Upper lobe of right lung (tissue), 1 donor: ENCODE measurements around the gene FBF1. TPM values are rescaled to one million over a fixed set of nuclear protein-coding genes. Genes with fewer than 3 reads are reported as not detected.
A peak's percentile ranks its signal among the peaks of the same experiment; 100 is the strongest.
"Not testable (repeated sequence)": the region's sequence is repeated elsewhere in the genome, so short reads cannot be mapped to it uniquely, and the experiment has no call there.

Experiments
- ATAC-seq: fragments of 200-7000 bp; cut with Tn5 transposase; one replicate; pipeline ENCODE4 v1.9.1; 2020; ENCODE audit warnings: mild to moderate bottlenecking, moderate library complexity
- DNase-seq: peaks from one replicate; pipeline ENCODE4 v3.0.0-alpha.2; 2020
- H3K27ac ChIP-seq: fragments of 200-600 bp; one replicate; pipeline ENCODE4 v1.8.0; 2022
- H3K27me3 ChIP-seq: fragments of 200-600 bp; one replicate; pipeline ENCODE4 v1.8.0; 2022; ENCODE audit warnings: mild to moderate bottlenecking
- H3K36me3 ChIP-seq: fragments of 200-600 bp; one replicate; pipeline ENCODE4 v1.8.0; 2022
- H3K4me1 ChIP-seq: fragments of 200-600 bp; one replicate; pipeline ENCODE4 v1.8.0; 2022
- H3K4me3 ChIP-seq: fragments of 200-600 bp; one replicate; pipeline ENCODE4 v1.8.0; 2022; ENCODE audit warnings: mild to moderate bottlenecking
- H3K9me3 ChIP-seq: fragments of 200-600 bp; one replicate; pipeline ENCODE4 v1.8.0; 2022
- intact Hi-C: fragments of 100-400 bp; cut with DNase I; formaldehyde crosslinking; loops from one replicate; pipeline ENCODE4 v1.11.0; 2022
- total RNA-seq: library from RNA; stranded (reverse); fragmentation: NEBNext Ultra II Directional; extraction: Animal tissue kit (Norgen Biotek cat#: 25700); gene quantifications from one replicate; pipeline ENCODE4 v1.2.1, GENCODE V29; 2021
- TF ChIP-seq, protein P1 (sequence below): fragments of 200-600 bp; IDR thresholded peaks from one replicate; pipeline ENCODE4 v1.8.0; 2022; ENCODE audit warnings: antibody characterized with exemption
- donor health status: DM: no; HTN: yes; CAD: no; lungs with severe emphysema.

Gene FBF1
- total RNA-seq, 1 donor from 2014 or later: 11.3 TPM

DNA sequence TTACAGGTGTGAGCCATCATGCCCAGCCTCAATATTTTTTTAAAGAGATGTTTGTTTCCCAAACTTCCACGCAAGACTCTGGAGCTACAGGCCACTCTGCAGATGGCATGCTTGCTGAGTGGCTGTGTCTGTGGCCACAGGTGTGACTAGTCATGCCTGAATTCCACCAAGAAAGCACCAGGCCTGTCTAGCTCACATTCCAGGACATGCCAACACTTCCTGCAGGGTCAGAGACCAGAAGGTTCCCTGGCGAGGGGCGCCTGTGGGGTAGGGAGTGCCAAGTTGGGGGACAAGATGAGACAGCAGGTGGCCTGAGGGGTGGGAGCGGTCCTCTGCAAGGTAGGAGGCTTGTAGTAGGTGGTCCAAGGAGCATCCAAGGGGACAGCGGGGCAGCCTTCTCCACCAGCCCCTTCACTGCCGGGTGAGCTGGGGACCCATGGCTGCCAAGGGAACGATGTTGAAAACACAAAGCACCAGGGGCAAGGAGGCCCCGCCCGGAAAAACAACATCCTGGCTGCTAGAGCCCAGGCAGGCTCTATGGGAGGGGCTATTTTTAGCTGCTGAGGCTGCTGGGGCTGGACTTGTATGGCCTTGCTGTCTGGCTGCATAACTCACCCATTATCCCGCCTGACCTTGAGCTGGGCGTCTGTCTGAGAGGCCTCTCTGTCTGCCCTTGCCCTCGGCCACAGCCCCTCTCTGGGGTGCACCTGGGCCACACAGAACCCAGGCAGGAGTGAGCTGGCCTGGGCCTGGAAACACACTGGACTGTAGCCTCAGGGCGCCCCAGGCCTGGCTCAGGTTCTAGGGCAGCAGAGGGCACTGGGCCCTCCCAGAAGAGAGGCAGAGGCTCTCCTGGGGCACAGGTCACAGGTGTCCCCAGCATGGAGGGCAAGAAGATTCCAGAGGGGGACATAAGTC, 68.1 kb downstream of the FBF1 start:
- TF ChIP-seq, protein P1, sequence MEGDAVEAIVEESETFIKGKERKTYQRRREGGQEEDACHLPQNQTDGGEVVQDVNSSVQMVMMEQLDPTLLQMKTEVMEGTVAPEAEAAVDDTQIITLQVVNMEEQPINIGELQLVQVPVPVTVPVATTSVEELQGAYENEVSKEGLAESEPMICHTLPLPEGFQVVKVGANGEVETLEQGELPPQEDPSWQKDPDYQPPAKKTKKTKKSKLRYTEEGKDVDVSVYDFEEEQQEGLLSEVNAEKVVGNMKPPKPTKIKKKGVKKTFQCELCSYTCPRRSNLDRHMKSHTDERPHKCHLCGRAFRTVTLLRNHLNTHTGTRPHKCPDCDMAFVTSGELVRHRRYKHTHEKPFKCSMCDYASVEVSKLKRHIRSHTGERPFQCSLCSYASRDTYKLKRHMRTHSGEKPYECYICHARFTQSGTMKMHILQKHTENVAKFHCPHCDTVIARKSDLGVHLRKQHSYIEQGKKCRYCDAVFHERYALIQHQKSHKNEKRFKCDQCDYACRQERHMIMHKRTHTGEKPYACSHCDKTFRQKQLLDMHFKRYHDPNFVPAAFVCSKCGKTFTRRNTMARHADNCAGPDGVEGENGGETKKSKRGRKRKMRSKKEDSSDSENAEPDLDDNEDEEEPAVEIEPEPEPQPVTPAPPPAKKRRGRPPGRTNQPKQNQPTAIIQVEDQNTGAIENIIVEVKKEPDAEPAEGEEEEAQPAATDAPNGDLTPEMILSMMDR: no peak
- peak; percentile 72 for DNase-seq
- intact Hi-C loops: no loop called here
- Histone ChIP-seq H3K27me3 (no peaks in the 10 kb centered on the region), H3K4me1 (peaks cover 57% of the 10 kb centered on the region), H3K4me3 (no peak overlapping the region), H3K36me3 (peaks cover 22% of the 10 kb centered on the region), H3K27ac (peak overlapping the region; percentile 92), H3K9me3 (no peaks in the 10 kb centered on the region)
- ATAC-seq: peak; percentile 48

DNA sequence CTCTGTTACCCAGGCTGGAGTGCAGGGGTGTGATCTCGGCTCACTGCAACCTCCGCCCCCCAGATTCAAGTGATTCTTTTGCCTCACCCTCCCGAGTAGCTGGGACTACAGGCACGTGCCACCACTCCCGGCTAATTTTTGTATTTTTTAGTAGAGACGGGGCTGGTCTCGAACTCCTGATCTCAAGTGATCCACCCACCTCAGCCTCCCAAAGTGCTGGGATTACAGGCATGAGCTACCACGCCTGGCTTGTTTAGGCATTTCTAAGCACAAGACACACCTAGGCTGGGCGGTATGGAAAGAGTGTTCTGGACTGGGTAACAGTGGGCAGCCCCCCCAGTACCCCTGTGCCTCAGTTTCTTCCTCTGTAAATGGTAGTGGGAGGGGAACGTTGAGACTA, 70.6 kb downstream of the FBF1 start:
- DNase-seq, H3K9me3 ChIP-seq, H3K27me3 ChIP-seq, H3K4me3 ChIP-seq, intact Hi-C loops, ATAC-seq: not testable (repeated sequence)
- peaks cover 15% of the 10 kb centered on the region for H3K36me3 ChIP-seq
- peak overlapping the region; percentile 87 for H3K27ac ChIP-seq
- peaks cover 39% of the 10 kb centered on the region for H3K4me1 ChIP-seq

DNA sequence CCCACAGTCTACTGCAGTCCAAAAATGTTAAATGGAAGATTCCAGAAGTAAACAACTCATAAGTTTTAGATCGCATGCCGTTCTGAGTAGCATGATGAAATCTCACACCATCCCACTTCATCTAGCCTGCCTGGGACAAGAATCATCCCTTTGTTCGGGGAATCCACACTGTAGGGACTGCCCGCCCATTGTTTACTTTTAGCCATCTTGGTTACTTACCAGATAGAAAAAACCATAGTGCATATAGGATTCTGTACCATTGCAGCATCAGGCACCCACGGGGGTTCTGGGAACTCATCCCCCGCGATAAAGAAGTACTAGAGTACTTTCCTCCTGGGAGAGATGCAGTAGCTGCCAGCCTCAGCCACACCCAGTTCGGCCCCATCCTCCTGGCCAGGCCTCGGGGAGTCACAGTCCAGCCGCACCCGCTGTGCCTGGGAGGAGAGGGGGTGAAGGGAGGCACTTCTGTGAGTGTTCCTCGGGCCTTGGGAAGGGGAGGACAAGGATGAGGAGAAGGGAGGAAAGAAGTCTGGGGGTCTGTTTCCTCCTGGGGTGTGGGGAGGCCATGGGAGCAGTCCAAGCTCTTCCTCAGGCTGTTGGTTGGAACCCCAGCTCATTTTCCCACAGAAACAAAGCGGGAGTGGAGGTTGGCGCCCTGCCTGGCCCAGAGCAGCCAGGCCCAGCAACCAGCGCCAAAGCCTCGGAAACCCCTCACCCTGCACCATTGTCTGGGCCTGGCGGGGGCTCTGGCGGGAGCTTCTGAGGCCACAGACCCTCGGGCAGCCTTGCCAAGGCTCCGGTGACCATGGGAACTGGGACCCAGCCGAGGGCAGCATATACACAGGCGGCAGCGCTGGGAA, 71.3 kb downstream of the FBF1 start:
- peaks cover 8% of the 10 kb centered on the region for H3K36me3 ChIP-seq
- H3K27me3 ChIP-seq: no peaks in the 10 kb centered on the region
- peaks cover 43% of the 10 kb centered on the region for H3K4me1 ChIP-seq
- H3K27ac ChIP-seq: peak overlapping the region; percentile 87
- ATAC-seq (peak; percentile 2), DNase-seq (no peak)
- TF ChIP-seq, protein P1: no peak
- intact Hi-C loops: no loop called here
- peak overlapping the region; percentile 19 for H3K4me3 ChIP-seq
- no peaks in the 10 kb centered on the region for H3K9me3 ChIP-seq

DNA sequence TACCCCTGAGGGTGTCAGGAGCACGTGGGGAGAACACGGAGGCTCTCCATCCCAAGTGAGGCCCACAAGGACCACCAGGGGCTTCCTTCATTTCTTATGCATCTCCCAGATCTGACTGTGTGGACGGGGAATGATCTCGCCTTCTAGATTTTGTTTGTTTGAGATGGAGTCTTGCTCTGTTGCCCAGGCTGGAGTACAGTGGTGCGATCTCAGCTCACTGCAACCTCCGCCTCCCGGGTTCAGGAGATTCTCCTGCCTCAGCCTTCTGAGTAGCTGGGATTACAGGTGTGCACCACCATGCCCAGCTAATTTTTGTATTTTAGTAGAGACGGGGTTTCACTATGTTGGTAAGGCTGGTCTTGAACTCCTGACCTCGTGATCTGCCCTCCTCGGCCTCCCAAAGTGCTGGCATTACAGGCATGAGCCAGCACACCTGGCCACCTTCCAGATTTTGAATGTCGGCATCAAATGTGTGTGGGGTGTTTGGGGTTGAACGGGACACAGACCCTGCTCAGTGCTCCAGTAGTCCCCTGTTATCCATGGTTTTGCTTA, 72.0 kb downstream of the FBF1 start:
- intact Hi-C loops, DNase-seq, H3K27me3 ChIP-seq, H3K4me3 ChIP-seq, ATAC-seq, H3K36me3 ChIP-seq, H3K9me3 ChIP-seq: not testable (repeated sequence)
- Histone ChIP-seq H3K27ac (peak overlapping the region; percentile 87), H3K4me1 (peaks cover 44% of the 10 kb centered on the region)

DNA sequence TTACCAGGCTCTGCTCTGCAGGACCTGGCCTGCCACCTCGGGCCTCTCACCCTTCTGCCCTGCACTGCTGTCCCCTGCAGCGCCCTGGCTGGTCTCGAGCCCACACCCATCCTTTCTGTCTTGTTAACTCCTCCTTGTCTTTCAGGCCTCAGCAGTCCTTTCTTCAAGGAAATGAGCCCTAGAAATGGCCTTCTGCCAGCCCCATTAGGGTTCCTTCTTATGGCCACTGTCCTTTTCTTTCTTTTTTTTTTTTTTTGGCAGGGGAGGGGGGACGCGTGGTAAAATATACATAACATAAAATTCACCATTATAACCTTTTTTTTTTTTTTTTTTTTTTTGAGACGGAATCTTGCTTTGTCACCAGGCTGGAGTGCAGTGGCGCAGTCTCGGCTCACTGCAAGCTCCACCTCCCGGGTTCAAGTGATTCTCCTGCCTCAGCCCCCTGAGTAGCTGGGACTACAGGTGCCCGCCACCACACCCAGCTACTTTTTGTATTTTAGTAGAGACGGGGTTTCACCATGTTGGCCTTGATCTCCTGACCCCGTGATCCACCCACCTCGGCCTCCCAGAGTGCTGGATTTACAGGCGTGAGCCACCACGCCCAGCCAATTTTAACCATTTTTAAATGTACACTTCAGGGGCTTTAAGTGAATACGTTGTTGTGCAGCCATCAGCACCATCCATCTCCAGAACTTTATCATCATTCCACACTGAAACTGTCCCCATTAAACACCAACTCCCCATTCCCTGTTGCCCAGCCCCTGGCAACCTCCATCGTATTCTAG, 75.2 kb downstream of the FBF1 start:
- not testable (repeated sequence) for ATAC-seq, DNase-seq

DNA sequence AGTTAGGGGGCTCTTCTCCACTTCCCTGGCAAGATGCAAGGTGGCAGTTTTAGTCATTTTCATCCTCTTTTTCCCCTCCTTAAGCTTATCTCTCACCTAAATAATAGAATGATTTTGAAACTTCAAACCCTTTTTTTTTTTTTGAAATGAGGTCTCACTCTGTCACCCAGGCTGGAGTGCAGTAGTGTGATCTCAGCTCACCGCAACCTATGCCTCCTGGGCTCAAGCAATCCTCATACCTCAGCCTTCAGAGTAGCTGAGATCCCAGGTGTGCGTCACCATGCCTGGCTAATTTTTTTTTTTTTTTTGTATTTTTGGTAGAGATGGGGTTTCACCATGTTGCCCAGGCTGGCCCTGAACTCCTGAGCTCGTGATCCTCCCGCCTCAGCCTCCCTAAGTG, 76.0 kb downstream of the FBF1 start:
- ATAC-seq, H3K27me3 ChIP-seq, H3K9me3 ChIP-seq, intact Hi-C loops, DNase-seq, H3K4me3 ChIP-seq, H3K36me3 ChIP-seq: not testable (repeated sequence)
- Histone ChIP-seq H3K27ac (peak overlapping the region; percentile 88), H3K4me1 (peaks cover 27% of the 10 kb centered on the region)

More for the DNA sequence above, 75.2 kb downstream of the FBF1 start:
- H3K4me3 ChIP-seq, H3K9me3 ChIP-seq, H3K36me3 ChIP-seq, intact Hi-C loops, H3K27me3 ChIP-seq: not testable (repeated sequence)
- H3K27ac ChIP-seq: peak overlapping the region; percentile 88
- peaks cover 28% of the 10 kb centered on the region for H3K4me1 ChIP-seq

DNA sequence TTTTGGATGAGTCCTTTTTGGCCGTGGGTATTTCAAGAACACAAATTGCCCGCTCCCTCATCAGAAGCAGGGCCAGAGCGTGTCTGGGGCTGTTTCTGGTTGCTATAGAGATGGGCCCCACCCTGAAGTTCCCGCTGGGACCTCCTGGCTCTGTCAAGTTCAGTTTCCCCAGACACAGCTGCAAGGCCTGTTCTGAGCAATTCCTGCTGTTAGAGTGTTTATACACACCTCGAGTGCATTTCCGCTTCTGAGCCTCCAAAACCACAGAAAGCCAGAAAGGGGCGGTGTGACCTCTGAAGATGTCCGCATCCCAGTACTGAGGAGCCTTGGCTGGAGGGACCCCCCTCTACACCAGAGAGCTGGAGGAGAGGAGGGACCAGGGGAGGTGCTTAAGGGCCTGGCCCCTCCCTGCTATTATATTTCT, 76.4 kb downstream of the FBF1 start:
- H3K27ac ChIP-seq: peak overlapping the region; percentile 88
- TF ChIP-seq, protein P1: no peak
- ATAC-seq: peak; percentile 85
- no peaks in the 10 kb centered on the region for H3K36me3 ChIP-seq
- DNase-seq: peak; percentile 70
- H3K27me3 ChIP-seq: no peaks in the 10 kb centered on the region
- H3K4me1 ChIP-seq: peaks cover 23% of the 10 kb centered on the region
- intact Hi-C loops: no loop called here
- no peaks in the 10 kb centered on the region for H3K9me3 ChIP-seq
- H3K4me3 ChIP-seq: no peak overlapping the region
